NCI-H69 (cell line): ENCODE results near the gene PCBP3.
"Not testable (repeated sequence)": the region's sequence is repeated elsewhere in the genome, so short reads cannot be mapped to it uniquely, and the experiment has no call there.

Experiments
- DNase-seq: peaks from one replicate; lab custom pipeline; 2025; lab: John Stamatoyannopoulos, UW

The PCBP3 gene

GRCh38 chr21:45845063-45845769 is 201.7 kb downstream of the PCBP3 start:
- DNase-seq, result no peak

DNA sequence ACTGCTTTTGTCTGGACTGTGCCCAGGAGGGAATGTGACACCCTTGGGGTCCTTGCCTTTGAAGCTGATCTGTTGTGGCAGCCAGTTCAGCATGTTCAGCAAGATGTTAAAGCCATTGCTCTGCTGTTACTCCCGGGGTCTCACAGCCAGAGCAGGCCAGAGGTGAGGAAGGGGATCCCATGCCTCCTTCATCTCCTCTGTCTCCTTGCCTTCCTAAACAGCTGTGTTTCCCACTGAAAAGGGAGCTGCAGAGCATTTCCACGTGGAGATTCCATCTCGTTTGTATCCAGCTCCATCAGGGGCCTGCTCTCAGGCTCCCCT is 202.2 kb downstream of the PCBP3 start:
- no peak for DNase-seq

GRCh38 chr21:45846373-45847160 is 203.0 kb downstream of the PCBP3 start:
- DNase-seq, result no peak

- DNase-seq, result peak; percentile 39
These were observed 204.3 kb downstream of the PCBP3 start for GRCh38 chr21:45847870-45848269.

DNA sequence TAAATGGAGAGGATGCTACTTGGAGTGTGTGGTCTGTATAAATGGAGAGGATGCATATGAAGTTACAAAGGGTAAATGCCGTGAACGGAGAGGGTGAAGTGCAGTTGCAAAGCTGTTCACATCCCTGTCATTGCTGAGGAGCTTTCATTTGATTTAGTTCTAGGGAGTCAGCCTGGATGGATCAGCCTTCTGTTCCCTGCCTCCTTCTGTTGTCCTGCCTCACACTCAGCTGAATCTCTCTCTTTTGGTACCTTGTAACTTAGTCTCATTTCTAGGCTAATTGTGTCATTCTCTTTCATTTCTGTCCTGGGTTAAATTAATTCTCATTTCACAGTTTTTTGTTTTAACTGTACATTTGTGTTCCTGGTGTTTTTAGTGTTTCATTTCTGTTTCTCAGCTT is 204.8 kb downstream of the PCBP3 start:
- no peak for DNase-seq

- DNase-seq, result no peak
These were observed 205.3 kb downstream of the PCBP3 start for GRCh38 chr21:45848805-45849204.

DNA sequence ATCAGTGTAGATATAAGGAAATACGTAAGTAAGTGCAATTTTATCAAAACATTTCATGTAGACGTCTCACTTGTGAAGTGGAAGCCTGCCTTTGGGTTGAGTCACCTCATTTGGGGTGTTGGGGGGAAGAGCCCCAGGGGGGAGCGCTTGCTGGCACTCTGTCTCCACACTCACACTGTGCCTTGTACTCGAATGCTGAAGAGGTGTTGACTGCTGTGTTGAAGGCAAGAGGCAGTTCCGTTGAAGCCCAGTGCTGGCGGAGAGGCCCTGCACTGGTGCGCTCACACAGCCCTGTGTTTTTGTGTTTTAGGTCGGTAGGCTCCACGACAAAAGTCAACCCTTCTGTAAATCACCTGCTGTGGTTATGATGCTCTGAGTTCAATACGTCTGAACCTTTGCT is 206.1 kb downstream of the PCBP3 start:
- no peak for DNase-seq

GRCh38 chr21:45850181-45850580 is 206.7 kb downstream of the PCBP3 start:
- DNase-seq, result no peak

GRCh38 chr21:45852386-45852785 is 208.9 kb downstream of the PCBP3 start:
- DNase-seq, result not testable (repeated sequence)

GRCh38 chr21:45852886-45853400 is 209.4 kb downstream of the PCBP3 start:
- no peak for DNase-seq

GRCh38 chr21:45853703-45854342 is 210.3 kb downstream of the PCBP3 start:
- DNase-seq, result peak; percentile 26

GRCh38 chr21:45854690-45855247 is 211.2 kb downstream of the PCBP3 start:
- no peak for DNase-seq

- no peak for DNase-seq
These were observed 211.8 kb downstream of the PCBP3 start for GRCh38 chr21:45855248-45855811.

- no peak for DNase-seq
These were observed 212.9 kb downstream of the PCBP3 start for GRCh38 chr21:45856442-45856841.

DNA sequence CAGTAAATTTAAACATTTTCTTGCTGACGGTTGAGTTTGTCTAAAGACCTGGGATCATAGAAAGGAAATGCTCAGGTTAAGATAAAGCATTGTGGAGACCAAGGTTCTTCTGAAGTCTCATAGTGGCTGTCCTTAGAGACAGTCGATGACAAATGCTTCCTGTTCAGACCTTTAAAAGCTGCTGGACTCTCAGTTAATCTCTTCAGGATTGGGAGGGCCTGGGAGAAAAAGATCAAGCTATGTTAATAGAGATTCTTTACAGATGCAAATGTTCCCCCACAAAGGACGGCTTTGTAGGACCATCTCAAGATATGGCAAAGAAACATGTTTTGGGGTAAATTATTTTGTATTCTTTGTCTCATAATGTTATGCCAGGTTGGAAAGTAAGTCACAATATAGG is 213.4 kb downstream of the PCBP3 start:
- no peak for DNase-seq

- DNase-seq, result no peak
These were observed 214.2 kb downstream of the PCBP3 start for GRCh38 chr21:45857761-45858160.

DNA sequence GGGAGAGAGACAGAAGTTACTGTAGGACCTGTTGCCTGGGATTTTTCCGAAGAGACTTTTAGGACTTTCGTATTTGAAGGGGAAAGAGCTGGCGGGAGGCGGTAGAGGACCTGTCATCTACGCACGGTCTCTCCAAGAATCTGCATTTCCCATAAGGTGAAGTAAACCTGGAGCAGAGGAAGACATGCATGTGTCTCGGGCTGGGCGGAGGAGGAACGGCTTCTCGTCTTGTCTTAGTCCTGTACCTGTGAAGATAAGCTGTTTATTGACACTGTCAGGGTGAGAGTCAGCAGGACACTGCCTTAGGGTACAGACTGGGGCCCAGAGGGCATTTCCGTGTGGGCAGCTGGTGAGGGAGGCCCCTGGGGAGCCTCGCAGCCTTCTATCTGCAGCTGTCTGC is 214.7 kb downstream of the PCBP3 start:
- DNase-seq, result peak; percentile 22

DNA sequence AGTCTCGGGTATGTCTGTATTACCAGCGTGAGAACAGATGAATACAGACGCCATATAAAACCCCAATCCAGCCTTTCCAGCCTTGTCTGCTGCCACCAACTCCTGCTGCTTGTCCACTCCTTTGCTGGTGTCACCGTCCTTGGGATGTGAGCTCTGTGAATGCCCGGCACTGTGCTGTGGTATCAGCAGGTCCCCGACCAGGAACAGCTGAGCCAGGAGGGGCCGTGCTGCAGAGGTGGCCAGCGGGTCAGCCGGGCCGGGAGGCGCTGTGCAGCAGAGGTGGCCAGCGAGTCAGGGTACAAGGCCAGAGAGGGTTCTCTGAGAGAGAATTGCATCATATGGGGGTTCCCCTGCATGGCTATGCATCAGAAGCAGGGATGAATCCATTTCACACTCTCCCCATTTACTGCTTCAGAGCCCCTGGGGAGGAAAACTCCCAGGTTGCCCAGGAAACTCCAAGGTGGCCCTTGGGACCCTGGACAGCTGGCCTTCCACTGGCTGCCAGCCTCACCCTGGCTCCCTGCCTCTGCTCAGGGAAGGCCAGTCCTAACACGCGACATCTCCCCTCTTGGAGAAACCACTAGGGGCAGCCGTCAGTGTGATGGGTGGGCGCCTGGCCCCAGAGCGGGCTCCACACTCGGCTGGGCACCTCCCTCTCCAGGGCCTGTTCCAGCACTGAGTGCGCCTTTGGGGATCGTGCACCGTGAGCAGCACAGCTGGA is 215.7 kb downstream of the PCBP3 start:
- no peak for DNase-seq

GRCh38 chr21:45859762-45860357 is 216.3 kb downstream of the PCBP3 start:
- no peak for DNase-seq

DNA sequence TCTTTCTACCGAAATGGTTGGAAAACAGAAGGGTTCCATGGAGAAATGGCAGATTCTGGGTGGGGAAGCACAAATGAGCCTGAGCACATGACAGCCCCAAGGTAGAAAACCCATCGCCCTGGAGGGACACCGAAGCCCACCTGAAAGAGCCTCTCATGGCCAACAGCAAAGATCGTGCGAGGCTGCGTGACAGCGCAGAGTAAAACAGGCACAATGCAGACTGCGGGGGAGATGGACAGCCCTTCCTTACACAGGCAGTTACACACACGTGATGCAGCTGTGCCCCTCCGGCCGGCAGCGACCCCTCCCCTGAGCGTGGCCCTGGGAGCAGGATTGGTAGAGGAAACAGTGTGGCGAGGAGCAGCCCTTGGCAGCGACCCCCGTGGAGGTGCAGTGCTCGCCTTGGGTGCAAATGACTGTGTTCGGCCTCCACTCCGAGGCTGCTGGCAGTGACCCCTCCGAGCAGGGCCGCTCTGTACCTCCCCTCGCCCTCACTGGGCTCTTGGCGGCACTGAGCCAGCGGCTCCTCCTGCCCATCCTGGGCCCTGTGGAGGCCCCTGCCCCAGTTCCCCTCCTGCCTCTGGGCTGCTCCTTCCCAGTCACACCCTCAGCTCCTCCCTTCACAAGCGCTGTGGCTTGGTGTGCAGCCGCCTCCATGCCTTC is 217.1 kb downstream of the PCBP3 start:
- DNase-seq, result no peak
